DND-41 (cell line): ENCODE data around the gene CLIC5.

Source experiments
- ATAC-seq: fragments of 200-7000 bp; cut with Tn5 transposase; 3 replicates; pipeline ENCODE4 v1.9.1; 2021; ENCODE audit warnings: low read depth; ENCODE audit not compliant: insufficient read depth
- DNase-seq: peaks from one replicate; pipeline ENCODE4 v3.0.0-alpha.2; 2020
- H2AFZ ChIP-seq: 2 replicates; pipeline ENCODE4 v1.6.0; 2012; ENCODE audit warnings: low read depth, low read length
- H3K27ac ChIP-seq: 2 replicates; pipeline ENCODE4 v1.5.1; 2012; ENCODE audit warnings: low read length, inconsistent platforms
- H3K27me3 ChIP-seq: fragments of 200-600 bp; sonication (generic); 2 replicates; pipeline ENCODE4 v1.6.0; 2012; ENCODE audit warnings: low read length, mild to moderate bottlenecking, inconsistent platforms; ENCODE audit not compliant: insufficient read depth, poor library complexity
- H3K36me3 ChIP-seq: 2 replicates; pipeline ENCODE4 v1.5.1; 2012; ENCODE audit warnings: low read length, inconsistent platforms; ENCODE audit not compliant: insufficient read depth
- H3K4me1 ChIP-seq: 2 replicates; pipeline ENCODE4 v1.5.1; 2012; ENCODE audit warnings: mild to moderate bottlenecking, low read length; ENCODE audit not compliant: insufficient read depth
- H3K4me2 ChIP-seq: 2 replicates; pipeline ENCODE4 v1.6.0; 2012; ENCODE audit warnings: mild to moderate bottlenecking, moderate library complexity, low read length, inconsistent platforms; ENCODE audit not compliant: insufficient read depth
- H3K4me3 ChIP-seq, 2 experiments: fragments of 200-600 bp in 1 of 2; shearing (Covaris generic) in 1 of 2; 2 replicates each; pipeline ENCODE4 v1.5.1; 2012 to 2016; ENCODE audit warnings: inconsistent platforms in 2 of 2, low read length in 2 of 2, mild to moderate bottlenecking in 2 of 2, low read depth in 1 of 2, moderate library complexity in 1 of 2
- H3K79me2 ChIP-seq: 2 replicates; pipeline ENCODE4 v1.6.0; 2012; ENCODE audit warnings: low read length, inconsistent platforms; ENCODE audit not compliant: insufficient read depth
- H3K9ac ChIP-seq: 2 replicates; pipeline ENCODE4 v1.6.0; 2012; ENCODE audit warnings: low read depth, mild to moderate bottlenecking, inconsistent platforms, low read length, moderate library complexity
- H3K9me3 ChIP-seq: 2 replicates; pipeline ENCODE4 v1.5.1; 2012; ENCODE audit warnings: low read length, moderate library complexity, mild to moderate bottlenecking, inconsistent platforms; ENCODE audit not compliant: insufficient read depth, severe bottlenecking
- H4K20me1 ChIP-seq: 2 replicates; pipeline ENCODE4 v1.6.0; 2012; ENCODE audit warnings: low read length; ENCODE audit not compliant: insufficient read depth
- CTCF ChIP-seq: IDR thresholded peaks from 2 replicates; pipeline ENCODE4 v1.5.1; 2012; ENCODE audit warnings: borderline replicate concordance, low read length, moderate library complexity, mild to moderate bottlenecking; ENCODE audit not compliant: poor library complexity, severe bottlenecking; ENCODE audit errors: extremely low read depth
- EZH2 ChIP-seq: IDR thresholded peaks from 3 replicates; pipeline ENCODE4 v1.6.1; 2012; ENCODE audit warnings: borderline replicate concordance, low read depth, mild to moderate bottlenecking, moderate library complexity, low read length, inconsistent platforms; ENCODE audit not compliant: severe bottlenecking

CLIC5 gene

GRCh38 chr6:45983062-45983461 lies 32.6 kb downstream of the CLIC5 start:
- H3K27me3 ChIP-seq, result peaks cover 5% of the 10 kb centered on the region
- no peak for ATAC-seq
- TF ChIP-seq EZH2 (no peak), CTCF (no peak)
- H3K79me2 ChIP-seq, result no peaks in the 10 kb centered on the region
- no peak overlapping the region for H3K9ac ChIP-seq
- H3K4me2 ChIP-seq, result no peak overlapping the region
- H3K27ac ChIP-seq, result no peak overlapping the region
- H2AFZ ChIP-seq, result no peak overlapping the region
- H3K9me3 ChIP-seq, result no peaks in the 10 kb centered on the region
- H3K36me3 ChIP-seq, result no peaks in the 10 kb centered on the region
- no peaks in the 10 kb centered on the region for H3K4me1 ChIP-seq
- H3K4me3 ChIP-seq, result no peak overlapping the region
- H4K20me1 ChIP-seq, result no peaks in the 10 kb centered on the region
- DNase-seq, result no peak

- TF ChIP-seq CTCF, result no peak
- TF ChIP-seq EZH2, result no peak
- Histone ChIP-seq H3K27ac (no peak overlapping the region), H3K4me3 (no peak overlapping the region), H2AFZ (no peak overlapping the region), H3K36me3 (no peaks in the 10 kb centered on the region), H3K9ac (no peak overlapping the region), H3K27me3 (peaks cover 5% of the 10 kb centered on the region), H3K9me3 (no peaks in the 10 kb centered on the region), H3K4me2 (no peak overlapping the region), H4K20me1 (no peaks in the 10 kb centered on the region), H3K4me1 (no peaks in the 10 kb centered on the region), H3K79me2 (no peaks in the 10 kb centered on the region)
- ATAC-seq (no peak), DNase-seq (no peak)
These were observed 33.2 kb downstream of the CLIC5 start for GRCh38 chr6:45982280-45983036.

GRCh38 chr6:45981046-45981445 lies 34.6 kb downstream of the CLIC5 start:
- ATAC-seq, result no peak
- H3K27ac ChIP-seq, result no peak overlapping the region
- no peak for TF ChIP-seq CTCF
- no peak for TF ChIP-seq EZH2

More at GRCh38 chr6:45981046-45981445, 34.6 kb downstream of the CLIC5 start:
- no peaks in the 10 kb centered on the region for H3K79me2 ChIP-seq
- peaks cover 5% of the 10 kb centered on the region for H3K27me3 ChIP-seq
- no peak overlapping the region for H3K9ac ChIP-seq
- DNase-seq, result no peak
- H3K36me3 ChIP-seq, result no peaks in the 10 kb centered on the region
- H3K4me2 ChIP-seq, result no peak overlapping the region
- no peaks in the 10 kb centered on the region for H3K9me3 ChIP-seq
- no peaks in the 10 kb centered on the region for H3K4me1 ChIP-seq
- no peaks in the 10 kb centered on the region for H4K20me1 ChIP-seq
- no peak overlapping the region for H3K4me3 ChIP-seq
- no peak overlapping the region for H2AFZ ChIP-seq
